NCI-H345 treated with DMSO at 0.1 percent for 48 hours (cell line): ENCODE results near the gene ZNF516.
"Not testable (repeated sequence)": the region's sequence is repeated elsewhere in the genome, so short reads cannot be mapped to it uniquely, and the experiment has no call there.

ENCODE experiments used
- DNase-seq: peaks from one replicate; lab custom pipeline; 2025; ENCODE audit not compliant: unreplicated experiment; lab: John Stamatoyannopoulos, UW

Gene ZNF516

GRCh38 chr18:76490670-76491472 lies 4.2 kb downstream of the ZNF516 start:
- DNase-seq: no peak

- DNase-seq: no peak
These were observed 5.0 kb downstream of the ZNF516 start for GRCh38 chr18:76490033-76490432.

DNA sequence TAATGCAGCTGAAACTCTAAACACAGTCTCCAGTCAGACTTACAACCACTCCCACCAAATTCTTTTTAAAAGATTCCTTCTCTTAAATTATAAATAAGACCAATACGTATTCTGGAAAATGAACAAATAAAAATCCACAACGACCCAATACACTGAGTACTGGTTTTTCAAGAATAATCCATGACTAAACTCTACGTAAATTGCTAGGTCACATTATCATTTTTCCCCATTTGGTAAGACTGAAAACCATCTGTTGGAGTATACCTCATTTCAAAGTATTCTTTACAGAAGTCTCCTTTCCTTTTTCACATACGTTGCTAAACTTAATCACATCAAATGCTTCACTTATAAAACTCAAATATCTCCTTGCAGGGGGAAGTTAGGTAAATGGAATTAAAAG lies 6.0 kb downstream of the ZNF516 start:
- no peak for DNase-seq

DNA sequence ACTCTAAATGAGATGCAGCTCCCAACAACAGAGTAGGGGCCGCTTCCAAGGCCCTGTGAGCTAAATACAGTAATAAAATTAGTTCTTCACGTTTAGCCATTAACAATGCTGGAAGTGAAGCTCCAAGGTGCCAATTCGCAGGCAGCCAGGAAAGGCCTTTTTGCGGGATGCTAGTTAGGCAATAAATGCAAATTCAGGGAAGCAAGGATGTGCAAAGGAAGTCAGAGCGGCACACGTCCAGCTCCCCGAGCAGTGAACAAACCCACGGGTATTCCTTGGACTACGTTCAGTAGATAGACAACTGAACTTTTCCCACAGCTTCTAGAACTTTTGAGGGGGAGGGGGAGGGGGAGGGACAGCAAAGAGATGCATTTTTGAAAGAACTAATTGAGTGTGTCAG lies 6.9 kb downstream of the ZNF516 start:
- no peak for DNase-seq

DNA sequence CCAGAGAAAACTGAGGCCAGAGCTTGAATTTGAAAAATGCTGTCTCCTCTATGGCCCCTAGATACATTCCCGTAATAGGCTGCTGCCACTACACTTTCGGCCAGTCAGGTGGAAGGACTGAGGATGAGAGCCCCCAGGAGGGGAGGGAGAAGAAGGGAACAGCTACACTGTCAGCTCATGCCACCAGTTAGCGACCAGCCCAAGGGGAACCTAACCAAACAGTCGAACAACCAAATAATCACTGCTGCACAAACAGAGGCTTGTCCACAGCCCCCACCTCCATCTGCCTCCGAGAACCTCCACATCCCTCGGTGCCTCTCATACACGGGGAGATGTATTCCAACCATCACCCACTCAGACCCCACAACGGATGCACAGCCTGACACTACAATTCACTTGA lies 7.3 kb downstream of the ZNF516 start:
- no peak for DNase-seq

GRCh38 chr18:76487070-76487469 lies 8.0 kb downstream of the ZNF516 start:
- DNase-seq: no peak

GRCh38 chr18:76486574-76486973 lies 8.5 kb downstream of the ZNF516 start:
- no peak for DNase-seq

- no peak for DNase-seq
These were observed 9.0 kb downstream of the ZNF516 start for GRCh38 chr18:76486038-76486437.

GRCh38 chr18:76484749-76485387 lies 10.2 kb downstream of the ZNF516 start:
- DNase-seq: no peak

DNA sequence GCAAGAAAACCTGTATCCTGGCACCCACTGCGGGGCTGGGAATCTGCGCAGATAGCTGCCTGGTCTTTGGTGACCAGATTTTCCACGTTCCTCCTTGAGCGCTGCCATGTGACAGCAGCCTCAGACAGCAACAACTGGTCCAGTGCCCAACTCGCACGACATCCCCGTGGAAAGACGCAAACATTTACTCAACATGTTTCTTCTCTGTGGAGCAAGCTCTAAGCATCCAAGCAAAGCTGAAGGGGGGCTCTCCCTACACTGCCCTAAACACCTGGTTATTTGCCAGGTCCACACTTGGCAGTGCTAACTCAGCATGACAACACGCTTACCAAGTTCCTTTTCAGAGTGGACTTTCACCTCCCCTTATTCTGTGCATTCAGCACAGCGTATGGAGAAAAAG lies 11.3 kb downstream of the ZNF516 start:
- no peak for DNase-seq

DNA sequence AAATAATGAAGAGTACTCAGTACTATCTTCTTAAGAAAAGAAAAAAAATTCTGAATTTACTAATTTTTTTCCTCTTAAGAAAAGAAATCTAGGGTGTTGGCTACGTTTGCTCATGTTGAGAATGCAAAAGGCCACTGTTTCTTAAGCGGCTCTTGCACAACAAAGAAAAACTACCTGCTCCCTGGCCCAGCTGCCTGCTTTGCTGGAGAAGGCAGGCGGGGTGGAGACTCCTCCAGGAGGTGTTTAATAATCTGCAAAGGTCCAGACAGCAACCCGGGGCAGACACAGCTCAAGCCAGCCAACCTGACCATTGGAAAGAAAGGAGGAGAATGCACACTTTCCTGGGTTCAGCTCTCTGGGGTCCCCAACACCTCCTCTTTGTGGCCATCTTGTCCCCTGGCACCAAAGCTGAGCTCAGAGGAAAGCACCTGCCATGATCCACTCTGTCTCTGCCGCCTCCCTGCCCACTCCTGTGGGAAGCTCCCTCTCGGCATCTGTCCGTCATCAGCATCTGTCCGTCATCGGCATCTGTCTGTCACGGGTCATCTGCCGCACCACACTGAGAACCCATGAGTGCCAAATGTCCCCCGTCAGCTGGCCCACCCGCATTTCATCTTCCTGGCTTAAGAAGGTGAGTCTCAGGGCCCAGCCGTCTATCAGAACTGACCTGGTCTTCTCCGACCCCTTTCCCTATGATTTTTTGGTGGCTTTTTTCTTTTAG lies 11.9 kb downstream of the ZNF516 start:
- no peak for DNase-seq

DNA sequence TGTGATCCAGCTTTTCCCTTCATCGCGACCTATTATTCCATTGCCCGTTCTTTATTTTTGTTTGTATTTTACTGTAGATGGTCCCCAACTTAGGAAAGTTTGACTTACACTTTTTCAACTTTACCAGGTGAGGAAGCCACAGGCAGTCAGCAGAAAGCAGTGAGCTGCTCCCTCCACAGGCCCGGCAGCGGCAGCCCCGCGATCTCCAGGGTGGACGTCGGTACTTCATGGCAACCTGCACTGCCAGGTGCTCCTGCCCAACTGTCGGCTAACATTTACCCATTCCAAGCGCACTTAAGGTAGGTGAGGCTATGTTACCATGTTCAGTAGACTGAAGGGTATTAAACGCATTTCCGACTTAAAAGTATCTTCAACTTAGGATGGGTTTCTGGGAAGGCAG lies 12.8 kb downstream of the ZNF516 start:
- no peak for DNase-seq

DNA sequence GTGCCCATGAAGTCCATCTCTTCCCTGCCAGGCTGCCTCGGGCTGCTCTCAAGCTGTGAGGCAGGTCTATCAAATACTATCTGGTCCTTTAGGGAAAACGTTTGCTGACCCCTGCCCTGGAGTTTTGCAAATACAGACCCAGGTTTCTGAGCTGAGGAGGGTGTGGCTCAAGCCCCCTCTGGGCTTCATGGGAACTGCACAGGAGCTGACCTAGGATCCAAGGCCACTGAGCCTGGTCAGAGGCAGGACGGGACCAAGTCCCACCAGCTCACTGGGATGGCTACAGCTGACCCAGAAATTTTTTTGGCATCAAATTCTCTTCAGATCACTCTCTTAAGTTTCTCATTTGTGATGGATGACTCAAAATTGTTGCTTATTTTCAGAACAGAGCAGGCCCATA lies 14.1 kb downstream of the ZNF516 start:
- DNase-seq: no peak

DNA sequence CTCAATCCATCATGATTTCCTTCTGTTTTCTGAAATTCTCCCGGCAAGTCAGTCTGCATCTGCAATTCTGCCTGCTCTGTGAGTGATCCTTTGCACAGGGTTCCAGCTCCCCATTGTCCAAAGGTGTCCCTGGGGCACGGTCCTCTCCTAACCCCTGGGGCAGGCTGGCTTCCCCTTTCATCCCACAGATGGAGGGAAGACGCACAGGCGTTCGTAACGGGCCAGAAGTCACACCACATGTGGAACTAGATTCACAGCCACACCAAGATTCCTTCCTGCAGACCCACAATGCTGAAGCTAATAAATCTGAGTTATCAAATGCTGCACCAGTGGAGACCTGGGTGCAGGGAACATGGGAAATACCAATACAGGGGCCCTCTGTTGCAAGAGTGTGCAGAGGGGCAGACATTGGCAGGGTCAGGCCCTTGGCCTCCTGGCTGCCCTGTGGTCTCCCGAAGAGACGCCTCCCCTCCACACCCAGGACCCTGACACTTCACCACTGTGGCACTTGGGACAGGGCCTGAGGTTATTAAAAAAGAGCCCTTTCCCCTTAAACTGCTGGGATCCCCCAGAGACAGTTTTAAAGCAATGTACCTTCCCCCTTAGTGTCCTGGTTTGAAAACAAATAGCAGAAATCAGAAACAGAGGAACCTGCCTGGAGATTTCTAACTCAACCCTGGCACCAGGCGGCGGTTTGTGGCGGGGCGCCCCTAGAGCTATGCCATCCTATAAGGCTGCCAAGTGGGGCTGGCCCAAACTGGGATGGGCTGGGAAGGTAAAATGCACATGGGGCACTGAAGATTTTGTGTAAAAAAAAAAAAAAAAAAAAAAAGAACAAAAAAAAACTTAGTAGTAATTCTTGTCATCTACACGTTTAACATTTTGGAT lies 15.4 kb downstream of the ZNF516 start:
- no peak for DNase-seq

DNA sequence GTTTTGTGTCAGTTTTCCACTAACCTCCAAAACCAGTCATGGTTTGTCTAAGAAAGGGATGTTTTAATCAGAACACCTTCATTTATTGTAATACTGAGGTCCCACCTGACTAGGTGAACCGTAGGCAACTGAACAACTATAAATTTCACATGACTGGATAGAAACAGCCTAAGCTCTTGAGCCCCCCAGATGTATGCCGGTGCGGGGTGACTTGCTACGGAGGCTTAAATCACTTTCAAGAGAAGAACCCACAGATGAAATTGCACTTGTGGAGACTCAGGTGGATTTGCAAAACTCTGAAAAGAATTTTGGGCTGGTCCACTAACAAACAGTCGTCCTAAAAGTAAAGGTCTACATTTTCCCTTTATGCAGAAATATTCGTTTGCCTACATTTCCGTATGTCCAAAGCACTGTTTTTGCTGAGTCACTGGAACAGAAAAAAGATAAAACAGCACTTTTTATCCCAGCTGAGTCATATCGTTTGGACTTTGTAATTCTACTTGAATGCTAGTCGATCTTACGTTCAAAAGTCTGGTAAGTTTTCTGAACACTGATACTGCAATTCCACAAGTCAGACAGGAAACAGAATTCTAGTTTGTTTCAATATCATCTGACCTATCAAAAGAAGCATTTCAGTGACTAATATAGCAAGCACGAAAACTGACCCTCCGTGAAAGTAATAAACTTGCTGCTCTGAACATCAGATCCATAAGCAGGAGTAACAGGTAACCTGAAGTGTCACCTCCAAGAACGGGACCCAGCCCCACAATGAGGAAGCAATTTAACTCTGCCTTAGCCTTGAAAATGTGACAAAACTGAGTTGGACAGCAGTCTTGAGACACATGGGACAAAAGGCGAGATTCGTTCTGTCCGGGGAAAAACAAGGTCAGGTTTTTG lies 18.1 kb downstream of the ZNF516 start:
- no peak for DNase-seq

GRCh38 chr18:76475450-76476194 lies 19.4 kb downstream of the ZNF516 start:
- DNase-seq: no peak

DNA sequence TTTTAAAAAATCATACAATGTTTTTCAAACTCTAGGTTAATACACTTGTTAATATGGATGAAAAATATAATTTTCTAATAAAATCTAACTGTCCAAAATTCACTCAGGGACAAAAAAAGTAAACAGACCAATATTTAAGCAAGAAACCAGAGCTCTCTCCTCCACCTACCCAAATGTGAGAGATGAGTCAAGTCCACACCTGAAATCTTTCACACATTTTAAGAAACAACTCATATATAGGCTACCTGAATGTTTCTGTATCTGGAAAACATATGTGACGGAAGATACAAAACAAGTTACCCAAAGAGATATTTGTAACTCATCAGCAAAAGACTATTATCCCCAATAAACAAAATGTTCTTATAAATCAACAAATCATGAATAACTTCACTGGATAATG lies 20.2 kb downstream of the ZNF516 start:
- no peak for DNase-seq

GRCh38 chr18:76473521-76473920 lies 21.5 kb downstream of the ZNF516 start:
- DNase-seq: not testable (repeated sequence)

DNA sequence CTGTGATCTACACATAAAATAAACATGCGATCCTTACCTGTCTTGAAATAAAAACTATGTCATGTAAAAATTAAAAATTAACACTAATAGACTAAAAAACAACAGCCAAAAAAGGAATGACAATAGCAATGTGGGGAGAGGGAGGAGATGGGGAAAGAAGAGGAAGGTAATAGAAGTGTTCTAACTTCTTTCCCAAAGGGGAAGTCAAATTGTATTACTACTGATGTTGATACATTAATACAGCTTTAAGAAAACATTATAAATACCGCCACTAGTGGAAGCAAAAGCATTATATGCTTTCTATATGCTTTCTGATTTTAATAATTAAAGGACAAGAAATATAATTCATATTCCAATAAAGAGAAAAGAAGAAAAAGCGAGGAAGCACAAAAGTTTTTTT lies 22.2 kb downstream of the ZNF516 start:
- no peak for DNase-seq
